Activated gamma-delta T cell treated with anti-CD3 and anti-CD28 coated beads, Interleukin-2, amount 50 U/mL, for 16 hours (primary cell): Measurements from ENCODE around the gene WDCP.
"Not testable (repeated sequence)": the region's sequence is repeated elsewhere in the genome, so short reads cannot be mapped to it uniquely, and the experiment has no call there.

ENCODE experiments used
- DNase-seq: peaks from one replicate; pipeline ENCODE4 v3.0.0-alpha.2; 2020; ENCODE audit warnings: low read depth

Gene WDCP

DNA sequence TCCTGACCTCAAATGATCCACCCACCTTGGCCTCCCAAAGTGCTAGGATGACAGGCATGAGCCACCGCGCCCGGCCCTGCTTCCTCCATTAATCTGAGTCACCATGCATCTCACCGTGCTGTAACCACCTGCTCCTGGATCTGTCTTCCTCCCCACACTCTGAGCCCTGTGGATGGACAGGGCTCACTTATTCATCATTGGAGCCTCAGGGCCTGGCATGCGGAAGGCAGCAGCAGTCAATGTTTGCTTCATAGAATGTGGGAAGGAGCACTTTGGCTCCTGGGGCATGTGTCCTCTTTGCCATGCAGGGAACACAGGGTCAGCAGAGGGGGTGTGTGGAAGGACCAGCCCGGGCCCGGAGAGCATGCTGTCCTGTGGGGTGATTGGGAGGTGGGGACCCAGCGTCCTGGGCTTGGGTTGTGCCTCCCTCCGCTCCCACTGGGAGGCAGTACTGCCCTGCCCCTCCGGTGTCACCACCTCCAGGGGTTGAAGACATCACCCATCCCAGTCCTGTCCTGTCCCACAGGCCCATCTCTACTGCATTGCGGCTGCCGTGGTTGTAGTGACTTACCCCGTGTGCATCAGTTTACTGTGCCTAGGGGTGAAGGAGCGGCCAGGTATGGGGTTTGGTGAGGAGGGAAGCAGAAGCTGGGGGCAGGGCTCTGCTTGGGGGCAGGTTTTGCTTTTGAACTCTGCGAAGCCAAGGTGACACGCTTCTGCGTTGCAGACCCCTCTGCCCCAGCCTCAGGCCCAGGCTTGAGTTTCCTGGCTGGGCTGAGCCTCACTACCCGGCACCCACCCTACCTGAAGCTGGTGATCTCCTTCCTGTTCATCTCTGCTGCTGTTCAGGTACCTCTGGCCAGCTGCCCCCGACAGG lies 25.8 kb downstream of the WDCP start:
- no peak for DNase-seq

DNA sequence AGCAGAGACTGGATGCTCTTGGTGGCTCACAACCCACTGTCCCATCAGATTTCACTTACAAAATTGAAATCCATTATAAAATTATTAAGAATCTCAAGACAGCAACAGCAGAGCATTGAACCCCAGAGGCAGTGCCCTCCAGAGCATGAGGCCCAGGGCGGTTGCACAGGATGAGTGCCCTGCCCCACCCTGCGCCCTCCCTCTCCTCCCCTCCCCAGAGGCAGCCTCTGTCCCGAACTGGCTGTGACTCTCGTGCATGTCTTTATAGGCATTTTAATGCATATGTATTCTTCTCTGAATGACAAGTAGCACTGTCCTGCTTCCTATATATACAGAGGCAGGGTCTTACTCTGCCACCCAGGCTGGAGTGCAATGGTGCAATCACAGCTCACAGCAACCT lies 26.9 kb downstream of the WDCP start:
- no peak for DNase-seq

DNA sequence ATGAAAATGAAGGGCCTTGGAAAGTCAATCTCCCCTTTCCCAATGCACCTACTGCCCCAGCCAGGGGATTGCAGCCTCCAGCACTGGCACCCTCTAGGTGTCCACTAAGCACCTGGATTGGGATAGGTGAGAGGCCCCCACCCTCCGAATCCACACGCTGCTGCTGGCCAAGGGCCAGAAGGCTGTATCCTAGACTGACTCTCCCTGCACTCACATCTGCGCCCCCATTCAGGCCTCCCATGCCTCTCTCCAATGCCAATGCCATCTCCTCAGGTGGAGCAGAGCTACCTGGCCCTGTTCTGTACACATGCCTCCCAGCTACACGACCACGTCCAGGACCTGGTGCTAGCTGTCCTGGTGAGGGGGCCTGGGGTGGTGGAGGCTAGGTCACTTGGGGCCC lies 27.5 kb downstream of the WDCP start:
- no peak for DNase-seq

GRCh38 chr2:24018241-24018640 lies 28.9 kb downstream of the WDCP start:
- no peak for DNase-seq

DNA sequence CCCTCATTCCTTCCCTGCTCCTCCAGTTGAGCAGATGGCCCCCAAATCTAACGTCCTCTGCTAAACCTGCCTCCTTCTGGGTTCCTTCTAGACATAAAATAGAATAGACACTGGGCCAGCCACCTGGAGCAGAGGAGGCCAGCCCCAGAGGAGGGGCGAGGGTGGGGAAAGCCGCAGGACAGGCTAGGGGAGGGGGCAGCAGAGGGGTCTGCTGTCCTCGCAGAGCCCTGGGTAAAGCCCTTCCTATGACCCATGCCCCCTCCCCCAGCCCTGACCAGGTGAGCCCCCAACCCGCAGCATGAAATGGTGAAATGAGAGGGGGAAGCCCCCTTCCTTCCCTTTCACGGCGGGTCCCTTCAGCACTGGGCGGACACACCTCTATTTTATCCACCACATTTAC lies 29.5 kb downstream of the WDCP start:
- DNase-seq, result no peak

- DNase-seq, result no peak
These were observed 30.1 kb downstream of the WDCP start for GRCh38 chr2:24016853-24017703.

GRCh38 chr2:24016376-24016761 lies 30.8 kb downstream of the WDCP start:
- DNase-seq, result no peak

- DNase-seq, result no peak
These were observed 31.4 kb downstream of the WDCP start for GRCh38 chr2:24015562-24016375.

DNA sequence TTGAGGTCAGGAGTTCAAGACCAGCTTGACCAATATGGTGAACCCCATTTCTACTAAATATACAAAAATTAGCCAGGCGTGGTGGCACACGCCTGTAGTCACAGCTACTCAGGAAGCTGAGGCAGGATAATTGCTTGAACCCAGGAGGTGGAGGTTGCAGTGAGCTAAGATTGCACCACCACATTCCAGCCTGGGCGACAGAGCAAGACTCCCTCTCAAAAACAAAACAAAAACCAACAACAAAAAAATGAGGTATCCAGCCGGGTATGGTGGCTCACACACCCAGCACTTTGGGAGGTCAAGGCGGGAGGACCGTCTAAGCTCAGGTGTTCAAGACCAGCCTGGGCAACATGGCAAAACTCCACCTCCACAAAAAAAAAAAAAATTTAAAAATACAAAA lies 32.3 kb downstream of the WDCP start:
- not testable (repeated sequence) for DNase-seq

- no peak for DNase-seq
These were observed 34.5 kb downstream of the WDCP start for GRCh38 chr2:24012521-24013188.

GRCh38 chr2:24011250-24012104 lies 35.7 kb downstream of the WDCP start:
- DNase-seq, result no peak

DNA sequence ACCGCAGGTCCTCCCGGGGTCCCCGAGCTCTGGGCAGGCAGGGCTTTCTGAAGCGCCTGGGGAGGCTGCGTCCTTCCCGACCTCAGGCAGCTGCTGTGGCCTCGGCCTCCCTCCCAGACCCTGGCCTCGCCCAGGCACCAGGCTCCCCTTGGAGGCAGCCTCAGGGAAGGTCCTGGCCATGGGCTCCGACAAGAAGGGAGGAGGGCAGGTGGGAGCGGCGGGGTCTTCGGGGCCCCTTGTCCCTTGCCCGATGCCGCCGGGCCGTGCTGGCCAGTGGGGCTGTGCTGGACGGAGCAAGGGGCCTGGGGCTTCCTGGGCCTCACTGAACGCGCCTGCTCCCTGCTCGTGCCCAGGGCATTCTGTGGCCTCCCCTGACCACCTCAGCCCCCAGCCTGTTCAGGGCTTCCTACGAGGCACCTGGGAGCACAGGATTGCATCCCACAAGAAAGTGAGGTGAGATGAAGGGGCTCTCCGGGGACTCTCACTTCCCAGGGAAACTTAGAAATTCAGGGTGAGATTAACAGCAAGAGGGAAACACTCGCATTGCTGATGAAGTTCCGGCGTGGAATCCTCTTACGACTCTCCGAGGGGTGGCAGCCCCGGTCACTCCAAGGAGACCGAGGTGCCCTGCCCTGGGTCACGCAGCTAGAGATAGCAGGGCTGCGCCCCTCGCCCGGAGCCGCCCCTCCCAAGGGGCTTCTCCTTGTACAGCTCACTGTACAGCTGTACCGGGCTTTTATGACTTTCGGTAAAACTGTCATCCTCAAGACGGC lies 36.5 kb downstream of the WDCP start:
- DNase-seq, result no peak

GRCh38 chr2:24009680-24010476 lies 37.3 kb downstream of the WDCP start, which contains the start of gene MFSD2B:
Gene MFSD2B (plus strand): TSS chr2:24010085. CDS start chr2:24010097, 12 bp downstream.
- no peak for DNase-seq

DNA sequence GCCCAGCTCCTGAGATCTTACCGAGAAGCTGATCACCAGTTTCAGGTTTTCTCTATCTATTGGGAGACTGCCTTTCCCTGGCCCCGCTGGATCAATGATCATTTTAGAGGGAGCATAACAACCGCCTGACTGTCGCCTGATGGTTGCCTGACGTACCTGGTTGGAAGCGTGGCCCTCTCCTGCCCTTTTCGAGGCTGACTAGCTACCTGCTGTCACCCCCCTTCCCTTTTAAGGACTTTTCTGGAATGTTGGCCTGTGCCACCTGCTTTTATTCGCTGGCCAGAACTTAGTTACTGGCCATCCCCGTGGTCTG lies 37.9 kb downstream of the WDCP start:
- no peak for DNase-seq

GRCh38 chr2:24008672-24009366 lies 38.4 kb downstream of the WDCP start:
- DNase-seq, result no peak

- DNase-seq, result no peak
These were observed 39.5 kb downstream of the WDCP start for GRCh38 chr2:24007693-24008092.

- no peak for DNase-seq
These were observed 52.6 kb downstream of the WDCP start for GRCh38 chr2:23994567-23994966.

DNA sequence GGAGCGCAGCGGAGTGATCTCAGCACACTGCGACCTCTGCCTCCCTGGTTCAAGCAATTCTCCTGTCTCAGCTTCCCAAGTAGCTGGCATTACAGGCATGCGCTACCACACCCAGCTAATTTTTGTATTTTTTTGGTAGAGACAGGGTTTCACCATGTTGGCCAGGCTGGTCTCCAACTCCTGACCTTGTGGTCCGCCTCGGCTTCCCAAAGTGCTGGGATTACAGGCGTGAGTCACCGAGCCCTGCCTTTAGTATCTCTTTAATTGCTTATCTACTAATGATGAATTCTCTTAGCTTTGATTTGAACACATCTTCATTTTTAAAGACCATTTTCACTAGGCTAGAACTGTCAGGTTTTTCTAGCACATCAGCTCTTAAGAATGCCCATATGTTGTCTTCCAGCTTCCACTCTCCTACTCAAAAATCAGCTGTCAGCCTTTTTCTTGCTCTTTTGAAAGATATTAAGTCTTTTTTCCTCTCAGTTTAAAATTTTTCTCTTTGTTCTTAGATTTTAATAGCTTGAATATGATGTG lies 53.4 kb downstream of the WDCP start:
- DNase-seq, result no peak
